SK-N-SH (cell line): ENCODE measurements around the gene MGME1. TPM values are rescaled to one million over a fixed set of nuclear protein-coding genes. Genes with fewer than 3 reads are reported as not detected.

ENCODE experiments used
- CTCF ChIA-PET: fragments of 300-600, 350-600 bp; formaldehyde crosslinking; extraction: SDS; loops from one replicate; lab custom pipeline; 2021; lab: Yijun Ruan, JAX
- POLR2A ChIA-PET: fragments of 350-600 bp; sonication (Branson Sonifier 250); formaldehyde crosslinking; extraction: SDS; loops from one replicate; lab custom pipeline; 2020; ENCODE audit warnings: antibody characterized with exemption, inconsistent platforms; lab: Yijun Ruan, JAX
- DNase-seq: peaks from one replicate; pipeline ENCODE4 v3.0.0; 2012
- H2AFZ ChIP-seq: fragments of 200-600 bp; sonication (generic); 2 replicates; pipeline ENCODE4 v1.8.1; 2016; ENCODE audit warnings: antibody characterized with exemption, mild to moderate bottlenecking, low read depth
- H3F3A ChIP-seq: fragments of 200-600 bp; sonication (generic); replicated peaks from 2 replicates; pipeline ENCODE3; 2016; ENCODE audit warnings: antibody characterized with exemption, mild to moderate bottlenecking; ENCODE audit not compliant: insufficient read depth
- H3K27ac ChIP-seq, 2 experiments: fragments of 200-500 bp in 1 of 2; fragments of 200-600 bp in 1 of 2; sonication (Bioruptor generic) in 1 of 2; sonication (generic), shearing (Covaris generic) in 1 of 2; 2 replicates each; pipeline versions ENCODE4 v1.5.1 to v1.6.1; 2014 to 2016; ENCODE audit warnings: low read depth in 2 of 2, inconsistent platforms in 1 of 2, low read length in 1 of 2, mild to moderate bottlenecking in 1 of 2, mixed read lengths in 1 of 2
- H3K27me3 ChIP-seq: fragments of 200-600 bp; sonication (generic), shearing (Covaris generic); 2 replicates; pipeline ENCODE4 v1.6.1; 2016; ENCODE audit warnings: mixed run types; ENCODE audit not compliant: insufficient read depth
- H3K36me3 ChIP-seq, 2 experiments: fragments of 200-500 bp in 1 of 2; fragments of 200-600 bp in 1 of 2; sonication (Bioruptor generic) in 1 of 2; sonication (generic) in 1 of 2; replicated peaks in 1 of 2; 2 replicates each; pipeline versions ENCODE3 to v1.5.1; 2014 to 2016; ENCODE audit warnings: low read length in 1 of 2, mild to moderate bottlenecking in 1 of 2; ENCODE audit not compliant: insufficient read depth in 2 of 2, control insufficient read depth in 1 of 2
- H3K4me1 ChIP-seq, 2 experiments: fragments of 200-500 bp in 1 of 2; fragments of 200-600 bp in 1 of 2; sonication (Bioruptor generic) in 1 of 2; sonication (generic), shearing (Covaris generic) in 1 of 2; 2 replicates each; pipeline versions ENCODE4 v1.5.1 to v1.6.1; 2014 to 2016; ENCODE audit warnings: low read depth in 1 of 2, low read length in 1 of 2, mixed run types in 1 of 2; ENCODE audit not compliant: insufficient read depth in 2 of 2, control insufficient read depth in 1 of 2
- H3K4me2 ChIP-seq: fragments of 200-600 bp; sonication (generic), shearing (Covaris generic); 2 replicates; pipeline ENCODE4 v1.6.1; 2017; ENCODE audit warnings: mixed run types
- H3K4me3 ChIP-seq, 2 experiments: fragments of 200-500 bp in 1 of 2; fragments of 200-600 bp in 1 of 2; sonication (Bioruptor generic) in 1 of 2; sonication (generic), shearing (Covaris generic) in 1 of 2; 2 replicates each; pipeline versions ENCODE4 v1.5.1 to v1.8.1; 2014 to 2016; ENCODE audit warnings: low read depth in 2 of 2, inconsistent platforms in 1 of 2, low read length in 1 of 2, mild to moderate bottlenecking in 1 of 2, mixed read lengths in 1 of 2, moderate library complexity in 1 of 2
- H3K79me2 ChIP-seq: fragments of 200-600 bp; sonication (generic); 2 replicates; pipeline ENCODE4 v1.8.1; 2017; ENCODE audit warnings: mild to moderate bottlenecking; ENCODE audit not compliant: insufficient read depth
- H3K9ac ChIP-seq: fragments of 200-600 bp; sonication (generic); 2 replicates; pipeline ENCODE4 v1.6.1; 2017; ENCODE audit warnings: mixed run types
- H3K9me2 ChIP-seq: fragments of 200-600 bp; sonication (generic); 2 replicates; pipeline ENCODE4 v1.6.1; 2017; ENCODE audit warnings: mixed run types
- H3K9me3 ChIP-seq: fragments of 200-600 bp; sonication (generic); 2 replicates; pipeline ENCODE4 v1.6.1; 2017; ENCODE audit warnings: mixed run types, mild to moderate bottlenecking, moderate library complexity
- H4K20me1 ChIP-seq: fragments of 200-600 bp; sonication (generic); 2 replicates; pipeline ENCODE4 v1.6.1; 2017; ENCODE audit warnings: mild to moderate bottlenecking, mixed run types; ENCODE audit not compliant: insufficient read depth
- EZH2phosphoT487 ChIP-seq: fragments of 200-600 bp; sonication (generic); IDR thresholded peaks from 2 replicates; pipeline ENCODE4 v1.6.1; 2017; ENCODE audit warnings: low read depth, mixed run types, mild to moderate bottlenecking, antibody characterized with exemption, moderate library complexity, borderline replicate concordance
- FOSL2 ChIP-seq: IDR thresholded peaks from 2 replicates; pipeline ENCODE4 v1.4.0; 2012; ENCODE audit warnings: low read depth, mild to moderate bottlenecking, moderate library complexity, borderline replicate concordance
- MEF2A ChIP-seq: IDR thresholded peaks from 2 replicates; pipeline ENCODE4 v1.4.0; 2012; ENCODE audit warnings: low read depth, borderline replicate concordance
- MXI1 ChIP-seq: IDR thresholded peaks from 2 replicates; pipeline ENCODE4 v1.6.1; 2012; ENCODE audit warnings: mild to moderate bottlenecking, low read depth, low read length, improper control_type of control experiment
- NFIC ChIP-seq: IDR thresholded peaks from 2 replicates; pipeline ENCODE4 v1.4.0; 2012; ENCODE audit warnings: borderline replicate concordance
- NRF1 ChIP-seq: IDR thresholded peaks from 2 replicates; pipeline ENCODE4 v1.6.1; 2012; ENCODE audit warnings: low read depth, mild to moderate bottlenecking, low read length
- RAD21 ChIP-seq: IDR thresholded peaks from 2 replicates; pipeline ENCODE4 v1.6.1; 2012; ENCODE audit warnings: mild to moderate bottlenecking, low read length
- SIN3A ChIP-seq: IDR thresholded peaks from 2 replicates; pipeline ENCODE4 v1.6.1; 2012; ENCODE audit warnings: low read depth, mild to moderate bottlenecking, low read length, moderate library complexity, borderline replicate concordance
- TAF1 ChIP-seq: IDR thresholded peaks from 2 replicates; pipeline ENCODE4 v1.6.1; 2012; ENCODE audit warnings: low read depth, mild to moderate bottlenecking, low read length, moderate library complexity, borderline replicate concordance
- TCF12 ChIP-seq: IDR thresholded peaks from 2 replicates; pipeline ENCODE4 v1.4.0; 2012
- WGBS: methylation state at CpG from one replicate; pipeline ENCODE4 v1.1.6; 2017; ENCODE audit warnings: low lambda C conversion rate; 5-methylcytosine and 5-hydroxymethylcytosine counted together
- polyA plus RNA-seq, 3 experiments: library from polyadenylated mRNA; depleted of rRNA; stranded (reverse); fragments of >200 nt; gene quantifications; 2 replicates each; pipeline ENCODE4 v1.2.3, GENCODE V29; 2012
- TF ChIP-seq, protein P1 (sequence below): IDR thresholded peaks from 2 replicates; pipeline ENCODE4; 2012
- TF ChIP-seq, protein P2 (sequence below): IDR thresholded peaks from 2 replicates; pipeline ENCODE4 v1.6.1; 2012; ENCODE audit warnings: mild to moderate bottlenecking, low read depth, low read length, moderate library complexity
- TF ChIP-seq, protein P3 (sequence below): IDR thresholded peaks from 2 replicates; pipeline ENCODE4 v1.4.0; 2012; ENCODE audit warnings: low read depth
- TF ChIP-seq, protein P4 (sequence below): fragments of 150-350 bp; IDR thresholded peaks from 2 replicates; pipeline ENCODE4 v1.6.1; 2017; ENCODE audit warnings: antibody characterized with exemption, low read length, low read depth, borderline replicate concordance
- TF ChIP-seq, protein P5 (sequence below): IDR thresholded peaks from 2 replicates; pipeline ENCODE4 v1.4.0; 2012; ENCODE audit warnings: low read depth, borderline replicate concordance

Gene MGME1
- polyA plus RNA-seq, 1 of the 3 experiments (the other 2 are of a cell fraction) = 7.9 TPM

DNA sequence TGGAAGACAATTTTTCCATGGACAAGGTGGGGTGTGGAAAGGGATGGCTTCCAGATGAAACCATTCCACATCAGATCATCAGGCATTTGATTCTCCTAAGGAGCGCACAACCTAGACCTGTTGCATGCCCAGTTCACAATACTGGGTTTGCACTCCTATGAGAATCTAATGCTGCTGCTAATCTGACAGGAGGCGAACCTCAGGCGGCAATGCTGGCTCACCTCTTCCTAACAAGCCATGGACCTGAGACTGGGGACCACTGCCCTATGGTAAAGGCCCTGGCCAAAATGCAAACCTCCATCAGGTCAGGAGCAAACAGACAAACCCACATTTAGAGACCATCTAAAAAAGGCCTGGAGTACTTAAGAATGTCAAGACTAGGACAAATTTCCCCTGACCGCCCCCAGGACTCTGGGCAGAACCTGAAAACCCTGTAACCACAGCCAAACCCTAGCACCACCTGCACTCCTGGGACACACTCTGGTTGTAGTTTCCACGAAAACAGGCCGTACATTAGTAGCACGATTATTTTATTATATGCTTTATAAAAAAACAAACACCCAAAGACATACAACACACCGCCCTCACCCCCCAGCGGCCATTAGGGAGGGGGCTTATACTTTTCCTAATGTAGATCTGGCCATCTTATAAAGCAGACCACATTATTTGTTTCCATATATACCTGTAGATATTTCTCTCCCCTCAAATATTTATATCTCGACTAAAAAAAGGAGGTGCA lies 27.6 kb upstream of the MGME1 start:
- no peak for DNase-seq
- Histone ChIP-seq H3K4me1 (peaks cover 0 to 11% of the 10 kb centered on the region in 2 experiments; a peak in 1 of 4 replicates), H4K20me1 (peaks cover 3% of the 10 kb centered on the region; the same call in 1 of the 2 replicates), H3K27ac (no peak overlapping the region), H3K9me2 (no peaks in the 10 kb centered on the region), H3K27me3 (no peaks in the 10 kb centered on the region), H3K36me3 (peaks cover 40 to 58% of the 10 kb centered on the region in 2 experiments), H3K4me3 (no peak overlapping the region), H3K79me2 (no peaks in the 10 kb centered on the region), H2AFZ (no peak overlapping the region), H3F3A (peaks cover 14% of the 10 kb centered on the region), H3K9ac (no peak overlapping the region), H3K9me3 (no peaks in the 10 kb centered on the region), H3K4me2 (no peak overlapping the region)
- POLR2A ChIA-PET = no interaction called here
- TF ChIP-seq MEF2A (no peak), FOSL2 (no peak), MXI1 (no peak), SIN3A (no peak), TAF1 (no peak), EZH2phosphoT487 (no peak), TCF12 (no peak), NFIC (no peak), RAD21 (no peak), NRF1 (no peak)
- TF ChIP-seq, protein P1, sequence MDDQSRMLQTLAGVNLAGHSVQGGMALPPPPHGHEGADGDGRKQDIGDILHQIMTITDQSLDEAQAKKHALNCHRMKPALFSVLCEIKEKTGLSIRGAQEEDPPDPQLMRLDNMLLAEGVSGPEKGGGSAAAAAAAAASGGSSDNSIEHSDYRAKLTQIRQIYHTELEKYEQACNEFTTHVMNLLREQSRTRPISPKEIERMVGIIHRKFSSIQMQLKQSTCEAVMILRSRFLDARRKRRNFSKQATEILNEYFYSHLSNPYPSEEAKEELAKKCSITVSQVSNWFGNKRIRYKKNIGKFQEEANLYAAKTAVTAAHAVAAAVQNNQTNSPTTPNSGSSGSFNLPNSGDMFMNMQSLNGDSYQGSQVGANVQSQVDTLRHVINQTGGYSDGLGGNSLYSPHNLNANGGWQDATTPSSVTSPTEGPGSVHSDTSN = no peak
- TF ChIP-seq, protein P2, sequence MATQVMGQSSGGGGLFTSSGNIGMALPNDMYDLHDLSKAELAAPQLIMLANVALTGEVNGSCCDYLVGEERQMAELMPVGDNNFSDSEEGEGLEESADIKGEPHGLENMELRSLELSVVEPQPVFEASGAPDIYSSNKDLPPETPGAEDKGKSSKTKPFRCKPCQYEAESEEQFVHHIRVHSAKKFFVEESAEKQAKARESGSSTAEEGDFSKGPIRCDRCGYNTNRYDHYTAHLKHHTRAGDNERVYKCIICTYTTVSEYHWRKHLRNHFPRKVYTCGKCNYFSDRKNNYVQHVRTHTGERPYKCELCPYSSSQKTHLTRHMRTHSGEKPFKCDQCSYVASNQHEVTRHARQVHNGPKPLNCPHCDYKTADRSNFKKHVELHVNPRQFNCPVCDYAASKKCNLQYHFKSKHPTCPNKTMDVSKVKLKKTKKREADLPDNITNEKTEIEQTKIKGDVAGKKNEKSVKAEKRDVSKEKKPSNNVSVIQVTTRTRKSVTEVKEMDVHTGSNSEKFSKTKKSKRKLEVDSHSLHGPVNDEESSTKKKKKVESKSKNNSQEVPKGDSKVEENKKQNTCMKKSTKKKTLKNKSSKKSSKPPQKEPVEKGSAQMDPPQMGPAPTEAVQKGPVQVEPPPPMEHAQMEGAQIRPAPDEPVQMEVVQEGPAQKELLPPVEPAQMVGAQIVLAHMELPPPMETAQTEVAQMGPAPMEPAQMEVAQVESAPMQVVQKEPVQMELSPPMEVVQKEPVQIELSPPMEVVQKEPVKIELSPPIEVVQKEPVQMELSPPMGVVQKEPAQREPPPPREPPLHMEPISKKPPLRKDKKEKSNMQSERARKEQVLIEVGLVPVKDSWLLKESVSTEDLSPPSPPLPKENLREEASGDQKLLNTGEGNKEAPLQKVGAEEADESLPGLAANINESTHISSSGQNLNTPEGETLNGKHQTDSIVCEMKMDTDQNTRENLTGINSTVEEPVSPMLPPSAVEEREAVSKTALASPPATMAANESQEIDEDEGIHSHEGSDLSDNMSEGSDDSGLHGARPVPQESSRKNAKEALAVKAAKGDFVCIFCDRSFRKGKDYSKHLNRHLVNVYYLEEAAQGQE = no peak
- TF ChIP-seq, protein P3, sequence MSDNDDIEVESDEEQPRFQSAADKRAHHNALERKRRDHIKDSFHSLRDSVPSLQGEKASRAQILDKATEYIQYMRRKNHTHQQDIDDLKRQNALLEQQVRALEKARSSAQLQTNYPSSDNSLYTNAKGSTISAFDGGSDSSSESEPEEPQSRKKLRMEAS = no peak
- TF ChIP-seq, protein P4, sequence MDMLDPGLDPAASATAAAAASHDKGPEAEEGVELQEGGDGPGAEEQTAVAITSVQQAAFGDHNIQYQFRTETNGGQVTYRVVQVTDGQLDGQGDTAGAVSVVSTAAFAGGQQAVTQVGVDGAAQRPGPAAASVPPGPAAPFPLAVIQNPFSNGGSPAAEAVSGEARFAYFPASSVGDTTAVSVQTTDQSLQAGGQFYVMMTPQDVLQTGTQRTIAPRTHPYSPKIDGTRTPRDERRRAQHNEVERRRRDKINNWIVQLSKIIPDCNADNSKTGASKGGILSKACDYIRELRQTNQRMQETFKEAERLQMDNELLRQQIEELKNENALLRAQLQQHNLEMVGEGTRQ = no peak
- TF ChIP-seq, protein P5, sequence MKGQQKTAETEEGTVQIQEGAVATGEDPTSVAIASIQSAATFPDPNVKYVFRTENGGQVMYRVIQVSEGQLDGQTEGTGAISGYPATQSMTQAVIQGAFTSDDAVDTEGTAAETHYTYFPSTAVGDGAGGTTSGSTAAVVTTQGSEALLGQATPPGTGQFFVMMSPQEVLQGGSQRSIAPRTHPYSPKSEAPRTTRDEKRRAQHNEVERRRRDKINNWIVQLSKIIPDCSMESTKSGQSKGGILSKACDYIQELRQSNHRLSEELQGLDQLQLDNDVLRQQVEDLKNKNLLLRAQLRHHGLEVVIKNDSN = no peak
- WGBS = 85% methylated on average over 10 of the region's 10 CpGs
- CTCF ChIA-PET = interaction anchor here (1.1 to 1.2 kb wide), 2 partner anchors 14 to 259 kb away, joined by 3 to 4 read pairs; partner anchors contain the start of gene RRBP1
